Measurements from ENCODE around the gene TAS1R3.

The TAS1R3 gene

DNA sequence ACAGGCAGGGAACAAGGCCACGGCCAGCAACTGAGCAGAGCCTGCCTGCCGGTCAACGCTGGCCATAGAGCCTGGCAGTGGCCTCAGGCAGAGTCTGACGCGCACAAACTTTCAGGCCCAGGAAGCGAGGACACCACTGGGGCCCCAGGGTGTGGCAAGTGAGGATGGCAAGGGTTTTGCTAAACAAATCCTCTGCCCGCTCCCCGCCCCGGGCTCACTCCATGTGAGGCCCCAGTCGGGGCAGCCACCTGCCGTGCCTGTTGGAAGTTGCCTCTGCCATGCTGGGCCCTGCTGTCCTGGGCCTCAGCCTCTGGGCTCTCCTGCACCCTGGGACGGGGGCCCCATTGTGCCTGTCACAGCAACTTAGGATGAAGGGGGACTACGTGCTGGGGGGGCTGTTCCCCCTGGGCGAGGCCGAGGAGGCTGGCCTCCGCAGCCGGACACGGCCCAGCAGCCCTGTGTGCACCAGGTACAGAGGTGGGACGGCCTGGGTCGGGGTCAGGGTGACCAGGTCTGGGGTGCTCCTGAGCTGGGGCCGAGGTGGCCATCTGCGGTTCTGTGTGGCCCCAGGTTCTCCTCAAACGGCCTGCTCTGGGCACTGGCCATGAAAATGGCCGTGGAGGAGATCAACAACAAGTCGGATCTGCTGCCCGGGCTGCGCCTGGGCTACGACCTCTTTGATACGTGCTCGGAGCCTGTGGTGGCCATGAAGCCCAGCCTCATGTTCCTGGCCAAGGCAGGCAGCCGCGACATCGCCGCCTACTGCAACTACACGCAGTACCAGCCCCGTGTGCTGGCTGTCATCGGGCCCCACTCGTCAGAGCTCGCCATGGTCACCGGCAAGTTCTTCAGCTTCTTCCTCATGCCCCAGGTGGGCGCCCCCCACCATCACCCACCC lies at the start of gene TAS1R3:
Gene TAS1R3, plus strand, starts transcription at position 213 of the 898 bp plus-strand sequence. Its CDS starts 66 bp downstream, at position 279.
- no peak for DNase-seq (ENCODE audit: low spot score)

DNA sequence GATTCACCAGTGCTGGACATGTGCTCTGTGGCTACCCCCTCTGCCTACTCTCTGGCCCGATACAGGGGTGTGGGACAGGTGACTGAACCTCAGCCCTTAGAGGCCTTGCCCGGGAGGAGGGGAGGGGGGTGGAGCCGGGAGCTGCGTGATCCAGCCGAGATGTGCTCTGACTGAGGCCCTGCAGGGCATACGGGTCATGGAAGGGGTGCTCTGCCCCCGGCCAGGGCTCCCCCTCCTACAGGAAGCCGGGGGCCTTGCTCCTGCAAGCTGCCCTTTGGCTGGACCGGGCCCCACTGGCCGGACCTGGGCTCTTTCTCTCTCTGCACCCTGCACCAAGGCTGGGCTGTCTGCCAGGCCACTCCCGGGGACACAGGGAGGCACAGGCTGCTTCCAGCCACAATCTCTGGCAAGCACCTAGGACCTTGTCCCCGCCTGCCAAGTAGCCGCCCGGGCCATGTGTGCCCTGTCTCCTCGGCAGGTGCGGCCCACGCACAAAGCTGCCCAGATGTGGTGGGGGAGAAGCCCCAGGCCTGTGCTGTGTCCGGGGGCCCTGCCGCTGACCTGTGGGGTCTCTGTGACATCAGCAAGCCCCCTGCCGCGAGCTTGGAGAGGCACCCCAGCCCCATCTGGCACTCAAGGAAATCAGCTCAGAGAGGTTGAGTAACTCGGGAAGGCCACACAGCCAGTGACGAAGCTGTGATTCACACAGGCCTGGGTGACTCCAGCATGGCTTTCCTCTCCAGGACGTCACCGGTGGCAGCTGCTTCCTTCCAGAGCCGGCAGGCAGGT lies 49.4 kb upstream of the TAS1R3 start:
- no peak for DNase-seq (ENCODE audit: low spot score)

DNA sequence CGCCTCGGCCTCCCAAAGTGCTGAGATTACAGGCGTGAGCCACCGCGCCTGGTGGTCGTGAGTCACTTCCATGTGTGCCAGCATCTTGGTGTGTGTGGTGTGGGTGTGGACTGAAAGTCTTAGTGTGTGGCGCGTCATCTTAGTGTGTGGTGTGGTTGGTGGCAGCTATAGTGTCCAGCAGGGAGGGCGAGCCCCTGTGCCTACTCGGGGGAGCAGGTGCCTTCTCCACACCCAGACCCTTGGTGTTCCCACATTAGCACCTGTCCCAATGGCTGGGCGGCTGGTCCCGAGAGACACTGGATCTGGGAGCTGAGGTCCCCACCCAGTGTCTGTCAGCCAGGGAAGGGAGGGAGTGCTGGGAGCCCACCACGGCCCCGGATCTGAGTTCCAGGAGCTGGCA lies 48.1 kb upstream of the TAS1R3 start:
- DNase-seq (ENCODE audit: low spot score), result no peak

GRCh38 chr1:1283821-1284220 lies 47.3 kb upstream of the TAS1R3 start:
- no peak for DNase-seq (ENCODE audit: low spot score)

GRCh38 chr1:1284221-1285101 lies 46.6 kb upstream of the TAS1R3 start:
- no peak for DNase-seq (ENCODE audit: low spot score)

DNA sequence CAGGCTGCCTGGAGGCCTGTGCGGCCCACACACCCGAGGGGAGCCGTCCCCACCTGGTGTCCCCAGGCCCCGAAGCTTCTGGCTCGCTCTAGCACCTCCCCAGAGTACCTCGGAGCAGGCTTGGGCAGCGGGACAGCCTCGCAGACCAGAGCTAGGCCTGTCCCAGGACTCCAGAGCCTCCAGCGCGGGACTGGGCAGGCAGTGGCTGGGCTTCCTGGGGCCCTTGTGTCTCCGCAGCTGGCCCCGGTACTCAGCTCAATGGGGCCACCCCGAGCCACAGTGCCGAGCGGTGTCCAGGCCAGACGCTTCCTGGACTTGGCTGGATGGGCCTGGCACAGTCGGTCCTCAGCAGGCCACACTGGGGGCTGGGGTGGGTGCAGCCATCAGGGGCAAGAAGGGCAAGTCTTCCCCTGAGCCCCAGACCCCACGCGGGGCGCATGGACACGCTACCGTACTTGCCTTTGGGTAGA lies 45.9 kb upstream of the TAS1R3 start:
- no peak for DNase-seq (ENCODE audit: low spot score)

DNA sequence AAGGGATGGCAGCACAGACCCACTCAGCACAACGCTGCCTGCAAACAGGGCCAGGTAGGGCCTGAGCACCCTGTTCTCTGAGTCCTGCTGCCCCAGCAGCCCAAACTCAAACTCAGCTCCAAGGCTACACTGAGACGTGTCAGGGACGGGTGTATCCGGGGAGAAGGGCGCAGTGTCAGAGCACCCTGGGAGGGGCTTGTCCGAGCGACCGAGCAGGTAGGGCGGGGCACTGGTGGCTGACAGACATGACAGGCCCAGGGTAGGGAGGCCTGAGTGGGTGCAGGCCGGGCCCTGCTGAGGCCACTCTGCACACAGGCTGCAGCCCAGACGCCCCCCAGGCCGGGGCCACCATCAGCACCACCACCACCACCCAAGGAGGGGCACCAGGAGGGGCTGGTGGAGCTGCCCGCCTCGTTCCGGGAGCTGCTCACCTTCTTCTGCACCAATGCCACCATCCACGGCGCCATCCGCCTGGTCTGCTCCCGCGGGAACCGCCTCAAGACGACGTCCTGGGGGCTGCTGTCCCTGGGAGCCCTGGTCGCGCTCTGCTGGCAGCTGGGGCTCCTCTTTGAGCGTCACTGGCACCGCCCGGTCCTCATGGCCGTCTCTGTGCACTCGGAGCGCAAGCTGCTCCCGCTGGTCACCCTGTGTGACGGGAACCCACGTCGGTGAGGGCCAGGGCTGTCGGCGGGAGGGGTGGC lies 45.3 kb upstream of the TAS1R3 start:
- no peak for DNase-seq (ENCODE audit: low spot score)

- no peak for DNase-seq (ENCODE audit: low spot score)
Measured at GRCh38 chr1:1286313-1287261, 44.5 kb upstream of the TAS1R3 start.

DNA sequence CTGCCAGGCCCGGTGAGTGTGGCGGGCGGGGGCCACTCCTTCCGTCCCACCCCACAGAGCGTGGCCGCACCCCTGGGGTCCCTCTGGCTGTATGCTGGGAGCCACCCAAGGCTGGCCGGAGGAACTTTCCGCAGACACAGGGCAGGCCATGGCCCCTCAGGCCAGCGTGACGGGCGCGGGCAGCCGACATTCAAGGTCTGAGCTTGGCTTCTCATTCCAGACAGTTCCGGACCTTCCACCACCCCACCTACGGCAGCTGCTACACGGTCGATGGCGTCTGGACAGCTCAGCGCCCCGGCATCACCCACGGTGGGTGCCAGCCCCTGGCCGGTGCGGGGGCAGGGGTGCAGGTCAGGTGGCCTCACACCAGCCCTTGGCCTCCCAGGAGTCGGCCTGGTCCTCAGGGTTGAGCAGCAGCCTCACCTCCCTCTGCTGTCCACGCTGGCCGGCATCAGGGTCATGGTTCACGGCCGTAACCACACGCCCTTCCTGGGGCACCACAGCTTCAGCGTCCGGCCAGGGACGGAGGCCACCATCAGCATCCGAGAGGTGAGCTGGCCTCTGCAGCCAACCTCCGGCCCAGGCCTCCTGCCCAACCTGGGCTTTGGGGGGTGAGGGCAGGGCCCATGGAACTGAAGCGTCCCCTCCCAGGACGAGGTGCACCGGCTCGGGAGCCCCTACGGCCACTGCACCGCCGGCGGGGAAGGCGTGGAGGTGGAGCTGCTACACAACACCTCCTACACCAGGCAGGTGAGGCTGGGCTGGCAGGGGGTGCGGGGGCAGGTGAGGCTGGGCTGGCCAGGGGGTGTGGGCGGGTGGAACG lies 43.6 kb upstream of the TAS1R3 start:
- DNase-seq (ENCODE audit: low spot score), result no peak

GRCh38 chr1:1290238-1290731 lies 40.8 kb upstream of the TAS1R3 start:
- no peak for DNase-seq (ENCODE audit: low spot score)

GRCh38 chr1:1291023-1291528 lies 40.0 kb upstream of the TAS1R3 start:
- no peak for DNase-seq (ENCODE audit: low spot score)

- DNase-seq (ENCODE audit: low spot score), result no peak
Measured at GRCh38 chr1:1291548-1292441, 39.3 kb upstream of the TAS1R3 start.

DNA sequence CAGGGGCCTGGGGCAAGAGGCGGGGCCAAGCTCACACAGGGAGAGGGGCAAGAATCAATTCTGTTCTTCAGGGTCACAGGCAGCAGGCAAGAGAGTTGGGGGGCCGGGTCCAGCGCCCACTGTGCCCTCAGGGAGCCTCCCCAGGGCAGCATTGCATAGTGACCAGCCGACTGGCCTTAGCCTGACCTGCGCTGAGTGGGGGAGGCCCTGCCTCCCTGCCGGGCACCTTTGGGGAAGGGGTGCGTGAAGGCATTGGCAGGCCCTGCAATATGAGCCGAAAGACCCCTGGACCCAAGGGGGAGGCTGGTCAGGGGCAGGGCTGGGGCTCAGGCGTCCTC lies 38.7 kb upstream of the TAS1R3 start:
- no peak for DNase-seq (ENCODE audit: low spot score)

DNA sequence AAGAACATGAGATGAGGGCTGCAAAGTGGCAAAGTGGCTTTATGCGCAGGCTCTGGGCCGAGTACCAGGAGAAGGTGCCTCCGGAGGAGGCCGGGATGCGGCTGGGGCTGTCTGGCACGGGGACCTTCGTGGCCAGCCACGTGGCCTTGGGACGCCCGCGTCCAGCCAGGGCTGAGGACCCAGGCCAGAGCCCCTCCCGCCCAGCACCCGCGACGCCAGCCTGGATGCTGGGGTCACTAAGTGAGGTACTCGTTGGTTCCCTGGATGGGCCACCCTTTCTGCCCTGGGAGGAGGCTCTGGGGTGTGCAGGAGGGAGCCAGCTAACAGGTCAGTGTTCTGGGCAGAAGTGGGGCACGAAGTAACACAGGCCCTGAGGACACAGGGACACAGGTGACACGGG lies 38.2 kb upstream of the TAS1R3 start:
- DNase-seq (ENCODE audit: low spot score), result no peak

DNA sequence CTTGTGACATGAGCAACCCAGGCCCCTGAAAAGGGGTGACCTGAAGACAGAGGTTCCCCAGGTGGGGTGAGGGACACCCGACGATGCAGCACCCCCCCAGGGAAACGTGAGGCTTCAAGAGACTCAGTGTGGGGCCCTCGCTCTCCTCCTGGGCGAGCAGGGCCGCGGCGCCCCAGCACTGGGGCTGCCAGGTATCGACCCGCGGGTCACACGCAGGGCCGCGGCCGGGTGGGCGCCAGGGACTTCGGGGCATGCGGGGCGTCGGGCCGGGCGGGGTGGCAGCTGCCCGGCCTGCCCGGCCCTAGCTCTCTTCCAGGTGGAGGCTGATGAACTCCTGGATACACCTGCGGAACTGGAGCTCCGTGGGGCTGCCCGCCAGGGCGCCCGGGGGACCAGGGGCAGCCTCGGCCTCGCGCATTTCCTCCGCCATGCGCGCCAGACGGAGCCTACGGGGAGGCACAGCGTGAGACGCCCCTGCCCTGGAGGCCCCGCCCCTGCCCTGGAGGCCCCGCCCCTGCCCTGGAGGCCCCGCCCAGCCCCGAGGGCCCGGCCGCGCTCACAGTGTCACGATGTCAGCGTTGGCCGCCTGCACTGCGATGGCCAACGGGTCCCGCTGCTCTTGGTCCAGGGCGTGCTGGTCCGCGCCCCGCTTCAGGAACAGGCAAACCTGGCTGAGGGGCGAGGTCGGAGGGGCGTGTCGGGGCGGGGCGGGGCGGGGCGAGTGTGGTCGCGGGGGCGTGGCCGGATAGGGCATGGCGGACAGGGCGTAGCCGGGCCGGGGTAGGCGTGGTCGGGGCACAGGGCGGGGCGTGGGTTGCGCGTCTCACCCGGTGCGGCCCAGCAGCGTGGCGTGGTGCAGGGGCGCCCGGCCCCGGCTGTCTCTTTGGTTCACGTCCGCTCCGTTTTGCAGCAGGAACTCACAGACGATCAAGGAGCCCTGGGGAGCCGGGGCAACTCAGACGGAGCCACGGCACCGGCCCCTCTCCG lies 37.5 kb upstream of the TAS1R3 start:
- no peak for DNase-seq (ENCODE audit: low spot score)

- no peak for DNase-seq (ENCODE audit: low spot score)
Measured at GRCh38 chr1:1294250-1294890, 36.7 kb upstream of the TAS1R3 start.
